Measurements from ENCODE around the gene VMP1. TPM values are rescaled to one million over a fixed set of nuclear protein-coding genes. Genes with fewer than 3 reads are reported as not detected.
"Not testable (repeated sequence)": the region's sequence is repeated elsewhere in the genome, so short reads cannot be mapped to it uniquely, and the experiment has no call there.

The VMP1 gene
- total RNA-seq, 1 donor from 2014 or later = 176 TPM

DNA sequence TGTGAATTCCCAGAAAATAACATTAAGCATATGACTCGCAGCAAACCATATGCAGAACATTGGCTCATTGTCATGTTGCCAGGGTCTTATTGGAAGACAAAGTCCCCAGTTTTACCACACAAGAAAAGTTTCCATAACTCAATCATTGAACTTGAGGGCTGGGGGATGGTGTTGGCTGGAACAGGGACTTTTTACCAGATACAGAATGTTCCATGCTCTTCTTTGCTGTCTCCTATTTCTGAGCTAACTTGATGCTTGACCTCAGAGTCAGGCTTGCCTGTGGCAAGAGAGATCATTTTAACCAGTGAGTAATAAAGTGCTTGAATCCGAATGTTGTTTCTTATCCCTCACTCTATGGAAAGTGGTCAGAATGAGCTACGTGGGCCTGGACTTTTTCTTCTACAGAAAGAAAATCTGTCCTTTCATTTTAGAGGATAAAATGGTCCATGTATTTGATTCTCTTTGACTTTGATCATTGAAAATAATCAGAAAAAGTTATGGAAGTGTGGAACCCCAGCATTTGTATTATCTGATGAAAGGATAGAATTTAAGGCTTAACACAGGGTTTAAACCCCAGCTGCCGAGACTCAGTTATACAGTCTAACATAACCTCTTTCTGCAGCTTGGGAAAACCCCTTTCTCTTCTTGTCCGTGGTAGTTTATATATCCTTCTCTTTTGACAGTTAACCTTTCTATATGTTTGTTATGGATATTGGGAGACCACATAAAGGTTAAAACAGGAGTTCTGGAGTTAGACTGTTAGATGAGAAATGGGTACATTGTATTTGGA lies 118.3 kb downstream of the VMP1 start:
- H3K4me1 Mint-ChIP-seq = peaks cover 55% of the 10 kb centered on the region
- peaks cover 12% of the 10 kb centered on the region for H3K36me3 Mint-ChIP-seq (ENCODE audit: low read depth)
- DNase-seq = no peak
- no peak for ATAC-seq (ENCODE audit: low read depth)
- TF ChIP-seq, protein P1, sequence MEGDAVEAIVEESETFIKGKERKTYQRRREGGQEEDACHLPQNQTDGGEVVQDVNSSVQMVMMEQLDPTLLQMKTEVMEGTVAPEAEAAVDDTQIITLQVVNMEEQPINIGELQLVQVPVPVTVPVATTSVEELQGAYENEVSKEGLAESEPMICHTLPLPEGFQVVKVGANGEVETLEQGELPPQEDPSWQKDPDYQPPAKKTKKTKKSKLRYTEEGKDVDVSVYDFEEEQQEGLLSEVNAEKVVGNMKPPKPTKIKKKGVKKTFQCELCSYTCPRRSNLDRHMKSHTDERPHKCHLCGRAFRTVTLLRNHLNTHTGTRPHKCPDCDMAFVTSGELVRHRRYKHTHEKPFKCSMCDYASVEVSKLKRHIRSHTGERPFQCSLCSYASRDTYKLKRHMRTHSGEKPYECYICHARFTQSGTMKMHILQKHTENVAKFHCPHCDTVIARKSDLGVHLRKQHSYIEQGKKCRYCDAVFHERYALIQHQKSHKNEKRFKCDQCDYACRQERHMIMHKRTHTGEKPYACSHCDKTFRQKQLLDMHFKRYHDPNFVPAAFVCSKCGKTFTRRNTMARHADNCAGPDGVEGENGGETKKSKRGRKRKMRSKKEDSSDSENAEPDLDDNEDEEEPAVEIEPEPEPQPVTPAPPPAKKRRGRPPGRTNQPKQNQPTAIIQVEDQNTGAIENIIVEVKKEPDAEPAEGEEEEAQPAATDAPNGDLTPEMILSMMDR (IDR thresholded peaks at IDR 0.05) = no peak
- CTCF ChIA-PET = interaction anchor here (0.9 to 1.1 kb wide), 2 partner anchors 12 to 72 kb away, joined by 4 read pairs; no protein-coding TSS in a partner anchor
- intact Hi-C loops (cut with micrococcal nuclease) = no loop called here
- H3K27ac Mint-ChIP-seq = peak overlapping the region; percentile 75
- H3K4me3 Mint-ChIP-seq = peak overlapping the region; percentile 62
- no peaks in the 10 kb centered on the region for H3K27me3 Mint-ChIP-seq
- POLR2A ChIA-PET = interaction anchor here (0.5 to 1.3 kb wide), 5 partner anchors 9 to 71 kb away, joined by 3 to 12 read pairs (median 4); no protein-coding TSS in a partner anchor
- no peaks in the 10 kb centered on the region for H3K9me3 Mint-ChIP-seq

DNA sequence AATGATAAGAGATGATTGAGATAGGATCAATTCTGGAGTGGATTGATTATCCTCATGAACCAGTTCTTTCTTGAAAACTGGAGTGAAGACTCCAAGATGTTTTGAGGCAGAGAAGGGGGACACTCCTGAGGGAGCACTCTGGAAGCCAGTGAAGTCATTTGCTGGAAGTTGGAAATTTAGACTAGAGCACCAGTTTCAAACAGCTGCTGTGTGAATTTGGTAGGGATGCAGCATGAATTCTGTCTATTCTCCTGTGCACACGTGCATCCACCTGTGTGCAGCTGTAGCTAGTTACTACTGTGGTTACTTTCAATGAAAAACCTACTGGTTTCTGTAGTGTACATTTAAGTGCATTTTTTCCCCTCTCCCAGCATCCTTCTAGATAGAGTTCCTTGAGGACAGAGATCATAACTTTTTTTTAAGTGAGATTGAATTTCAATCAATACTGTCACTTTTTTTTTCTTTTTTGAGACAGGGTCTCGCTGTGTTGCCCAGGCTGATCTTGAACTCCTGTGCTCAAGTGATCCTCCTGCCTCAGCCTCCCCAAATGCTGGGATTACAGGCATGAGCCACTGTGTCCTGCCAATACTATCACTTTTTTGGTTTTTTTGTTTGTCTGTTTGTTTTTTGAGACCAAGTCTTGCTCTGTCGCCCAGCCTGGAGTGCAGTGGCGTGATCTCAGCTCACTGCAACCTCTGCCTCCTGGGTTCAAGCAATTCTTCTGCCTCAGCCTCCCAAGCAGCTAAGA lies 119.4 kb downstream of the VMP1 start:
- H3K27me3 Mint-ChIP-seq = no peaks in the 10 kb centered on the region
- peaks cover 12% of the 10 kb centered on the region for H3K36me3 Mint-ChIP-seq (ENCODE audit: low read depth)
- H3K4me3 Mint-ChIP-seq = peak overlapping the region; percentile 62
- no peak for ATAC-seq (ENCODE audit: low read depth)
- H3K4me1 Mint-ChIP-seq = peaks cover 63% of the 10 kb centered on the region
- TF ChIP-seq, protein P1 (IDR thresholded peaks at IDR 0.05) = no peak
- POLR2A ChIA-PET = interaction anchor here (1.3 to 8.0 kb wide), 5 partner anchors 12 to 44 kb away, joined by 5 to 154 read pairs (median 10); no protein-coding TSS in a partner anchor
- no peak for DNase-seq
- H3K9me3 Mint-ChIP-seq = no peaks in the 10 kb centered on the region
- intact Hi-C loops (cut with micrococcal nuclease) = no loop called here
- CTCF ChIA-PET = interaction anchor here (0.7 to 2.0 kb wide), 6 partner anchors 12 to 73 kb away, joined by 3 to 13 read pairs (median 3); no protein-coding TSS in a partner anchor
- H3K27ac Mint-ChIP-seq = peak overlapping the region; percentile 63

DNA sequence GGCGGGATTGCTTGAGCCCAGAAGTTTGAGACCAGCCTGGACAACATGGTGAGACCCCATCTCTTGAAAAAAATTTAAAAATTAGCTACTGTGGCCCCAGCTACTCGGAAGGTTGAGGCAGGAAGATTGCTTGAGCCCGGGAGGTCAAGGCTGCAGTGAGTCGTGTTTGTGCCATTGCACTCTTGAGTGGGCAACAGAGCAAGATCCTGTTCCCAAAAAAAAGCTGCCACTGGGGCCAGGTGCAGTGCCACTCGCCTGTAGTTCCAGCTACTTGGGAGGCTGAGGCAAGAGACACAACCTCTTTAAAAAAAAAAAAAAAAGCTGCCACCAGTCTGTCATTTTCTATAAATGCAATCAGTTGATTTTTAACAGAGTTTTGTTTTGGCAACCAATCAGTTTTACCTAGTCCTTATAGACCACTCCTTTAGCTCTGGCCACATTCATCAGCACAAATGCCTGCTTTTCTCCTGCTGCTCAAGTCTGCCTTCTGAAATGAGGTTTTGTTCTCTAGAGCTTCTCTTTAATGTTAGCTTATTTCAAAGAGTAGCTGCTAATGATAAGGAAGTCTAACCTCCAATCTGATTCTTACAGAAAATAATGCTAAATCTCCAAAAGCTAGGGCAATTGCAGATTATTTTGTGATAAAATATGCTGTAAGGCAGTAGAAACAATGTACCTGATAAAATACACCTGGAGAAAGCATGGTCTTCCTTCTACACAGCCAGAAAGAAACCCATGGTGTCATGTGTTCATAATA lies 120.4 kb downstream of the VMP1 start:
- Mint-ChIP-seq H3K27ac (peak overlapping the region; percentile 59), H3K36me3 (ENCODE audit: low read depth) (peaks cover 5% of the 10 kb centered on the region), H3K27me3 (no peaks in the 10 kb centered on the region), H3K4me1 (peaks cover 71% of the 10 kb centered on the region), H3K4me3 (peak overlapping the region; percentile 81), H3K9me3 (no peaks in the 10 kb centered on the region)
- intact Hi-C loops (cut with micrococcal nuclease) = loop anchor here (2.0 kb wide), 2 partner anchors 13 to 23 kb away; no protein-coding TSS in a partner anchor
- ATAC-seq (ENCODE audit: low read depth) = no peak
- CTCF ChIA-PET = interaction anchor here (0.8 to 2.0 kb wide), 6 partner anchors 10 to 74 kb away, joined by 3 to 13 read pairs (median 4); no protein-coding TSS in a partner anchor
- POLR2A ChIA-PET = interaction anchor here (0.6 to 8.0 kb wide), 9 partner anchors 13 to 1197 kb away, joined by 3 to 154 read pairs (median 5); no protein-coding TSS in a partner anchor
- TF ChIP-seq, protein P1 (IDR thresholded peaks at IDR 0.05) = no peak
- DNase-seq = no peak

DNA sequence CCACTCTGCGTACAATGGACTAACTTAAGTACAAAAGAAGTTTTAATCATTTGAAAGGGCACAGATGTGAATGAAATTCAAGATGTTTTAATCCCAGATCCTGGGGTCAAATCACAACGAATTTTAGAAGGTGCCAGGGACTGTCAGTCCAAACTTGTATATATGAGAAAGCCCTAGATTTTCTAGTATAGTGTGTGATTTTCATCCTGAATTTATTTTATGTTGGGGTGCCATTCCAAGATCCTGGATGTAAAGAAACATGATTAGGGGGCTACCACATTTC lies 121.0 kb downstream of the VMP1 start:
- ChIA-PET CTCF (interaction anchor here (0.8 to 2.0 kb wide), 3 partner anchors 9 to 75 kb away, joined by 4 to 13 read pairs (median 8); no protein-coding TSS in a partner anchor), POLR2A (interaction anchor here (0.6 to 8.0 kb wide), 9 partner anchors 14 to 1197 kb away, joined by 3 to 154 read pairs (median 5); no protein-coding TSS in a partner anchor)
- Mint-ChIP-seq H3K9me3 (no peaks in the 10 kb centered on the region), H3K36me3 (ENCODE audit: low read depth) (peaks cover 5% of the 10 kb centered on the region), H3K27ac (peak overlapping the region; percentile 88), H3K27me3 (no peaks in the 10 kb centered on the region), H3K4me3 (peak overlapping the region; percentile 81), H3K4me1 (peaks cover 76% of the 10 kb centered on the region)
- intact Hi-C loops (cut with micrococcal nuclease) = loop anchor here (2.0 kb wide), 2 partner anchors 14 to 24 kb away; no protein-coding TSS in a partner anchor
- no peak for DNase-seq
- ATAC-seq (ENCODE audit: low read depth) = no peak
- TF ChIP-seq, protein P1 (IDR thresholded peaks at IDR 0.05) = no peak

DNA sequence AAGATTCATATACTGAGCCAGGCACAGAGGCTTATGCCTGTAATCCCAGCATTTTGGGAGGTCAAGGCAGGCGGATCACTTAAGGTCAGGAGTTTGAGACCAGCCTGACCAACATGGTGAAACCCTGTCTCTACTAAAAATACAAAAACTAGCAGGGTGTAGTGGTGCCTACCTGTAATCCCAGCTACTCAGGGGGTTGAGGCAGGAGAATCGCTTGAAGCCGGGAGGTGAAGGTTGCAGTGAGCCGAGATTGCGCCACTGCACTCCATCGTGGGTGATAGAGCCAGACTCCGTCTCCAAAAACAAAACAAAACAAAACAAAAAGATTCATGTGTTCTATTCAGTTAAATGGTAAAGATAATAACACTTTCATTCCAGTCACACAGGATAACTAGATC lies 121.4 kb downstream of the VMP1 start:
- ATAC-seq (ENCODE audit: low read depth) = peak; percentile 3
- Mint-ChIP-seq H3K4me1 (peaks cover 80% of the 10 kb centered on the region), H3K27ac (peak overlapping the region; percentile 88), H3K4me3 (peak overlapping the region; percentile 81)
- H3K36me3 Mint-ChIP-seq (ENCODE audit: low read depth); DNase-seq; H3K9me3 Mint-ChIP-seq; H3K27me3 Mint-ChIP-seq: not testable (repeated sequence)
- intact Hi-C loops (cut with micrococcal nuclease) = loop anchor here (1.0 to 2.0 kb wide), 5 partner anchors 8 to 43 kb away; no protein-coding TSS in a partner anchor
- ChIA-PET CTCF (interaction anchor here (0.6 to 2.0 kb wide), 6 partner anchors 10 to 75 kb away, joined by 3 to 13 read pairs (median 4); no protein-coding TSS in a partner anchor), POLR2A (interaction anchor here (1.0 to 8.0 kb wide), 10 partner anchors 15 to 210 kb away, joined by 3 to 154 read pairs (median 4); partner anchors contain the start of genes RPS6KB1 and TUBD1)
